Measurements from ENCODE around the gene KLHL34.

KLHL34 gene, protein sequence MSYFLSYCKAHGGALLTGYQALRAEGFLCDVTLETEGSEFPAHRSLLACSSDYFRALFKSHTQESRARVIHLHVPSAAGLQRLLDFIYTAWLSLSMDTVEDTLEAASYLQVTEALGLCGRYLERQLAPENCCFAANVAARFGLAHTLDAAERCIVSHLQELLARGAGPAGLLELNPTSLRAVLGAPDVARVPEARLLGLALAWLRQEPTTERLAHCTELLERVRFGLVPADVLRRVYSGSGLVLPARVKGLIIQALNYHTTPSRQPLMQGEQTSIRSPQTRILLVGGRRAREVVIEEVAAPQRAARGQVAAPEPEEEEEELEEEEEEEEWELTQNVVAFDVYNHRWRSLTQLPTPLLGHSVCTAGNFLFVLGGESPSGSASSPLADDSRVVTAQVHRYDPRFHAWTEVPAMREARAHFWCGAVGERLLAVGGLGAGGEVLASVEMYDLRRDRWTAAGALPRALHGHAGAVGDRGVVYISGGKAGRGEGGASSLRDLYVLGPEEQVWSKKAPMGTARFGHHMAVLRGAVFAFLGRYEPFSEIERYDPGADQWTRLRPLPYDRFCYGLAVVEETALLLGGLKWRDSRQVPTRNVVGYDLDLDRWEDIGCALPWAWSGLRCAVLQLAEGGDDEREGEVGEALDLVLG
- total RNA-seq, result 3.4 reads per million, percentile 13 among the genes with 10 or more reads in this experiment

DNA sequence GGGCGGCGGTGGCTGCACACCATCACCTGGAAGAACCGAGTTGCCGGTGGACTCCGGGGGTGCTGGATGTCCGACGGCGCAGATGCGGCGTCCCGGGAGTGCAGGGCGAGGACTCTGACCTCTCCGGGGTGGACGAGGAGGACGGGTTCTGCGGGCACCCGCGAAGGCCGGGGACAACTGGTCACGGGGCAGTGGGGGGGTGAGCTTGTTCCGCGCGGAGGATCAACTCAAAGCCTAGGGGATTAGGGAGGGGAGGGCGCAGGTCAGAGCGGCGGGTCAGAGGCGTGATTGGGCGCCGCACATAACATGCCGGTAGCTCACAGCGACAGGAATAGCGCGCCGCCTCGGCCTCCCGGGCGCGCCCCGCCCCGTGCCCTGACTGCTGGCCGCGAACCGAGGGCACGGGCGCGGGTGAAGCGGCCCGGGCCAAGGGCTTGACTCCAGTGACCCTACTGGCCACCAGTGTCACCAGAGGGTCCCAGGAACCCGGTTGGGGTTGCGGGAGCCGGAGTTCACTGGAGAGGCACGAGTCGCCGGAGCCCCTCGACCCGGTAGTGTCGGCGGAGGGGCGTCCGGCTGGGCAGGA lies at the start of gene KLHL34:
Gene KLHL34 (minus strand): TSS at position 179 of the 586 bp plus-strand sequence. CDS start 542 bp downstream, outside the sequence.
- DNase-seq, result no peak

DNA sequence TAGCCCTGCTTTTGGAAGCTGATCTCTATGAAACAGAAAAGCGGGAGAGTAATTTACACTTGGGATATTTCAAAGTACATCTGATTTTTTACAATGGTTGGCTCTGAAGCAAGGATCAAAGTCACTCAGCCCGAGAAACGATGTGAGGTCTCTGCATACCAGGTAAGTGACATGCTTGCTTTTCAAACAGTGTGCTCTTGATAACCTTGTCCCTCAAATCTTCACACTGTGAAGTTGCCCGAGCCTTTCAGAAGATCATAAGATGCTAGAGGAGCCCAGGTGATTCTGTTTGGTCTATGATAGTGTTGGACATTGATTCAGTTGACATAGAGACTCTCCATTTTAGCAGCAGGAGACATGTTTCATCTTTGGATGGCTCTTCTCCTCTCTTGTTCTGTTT lies 47.1 kb upstream of the KLHL34 start:
- DNase-seq, result no peak

DNA sequence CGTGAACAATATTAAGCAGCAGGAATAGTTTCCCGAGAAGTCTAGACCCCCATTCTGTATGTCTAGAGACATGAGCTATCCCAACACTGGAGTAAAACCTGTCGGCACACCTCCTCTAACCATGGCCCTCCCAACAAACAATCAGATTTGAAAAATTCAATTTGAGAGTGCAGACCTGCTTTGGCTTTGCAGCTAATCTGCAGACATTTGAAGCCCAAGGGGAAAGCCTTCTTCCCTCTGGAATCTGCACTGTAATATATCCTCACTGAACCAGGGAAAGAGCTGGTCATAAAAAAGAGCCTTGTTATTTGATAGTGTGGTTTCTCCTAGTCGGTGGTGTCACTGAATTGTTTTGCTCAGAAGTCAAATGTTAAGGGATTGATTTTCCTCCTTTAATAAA lies 44.6 kb upstream of the KLHL34 start:
- DNase-seq, result no peak

DNA sequence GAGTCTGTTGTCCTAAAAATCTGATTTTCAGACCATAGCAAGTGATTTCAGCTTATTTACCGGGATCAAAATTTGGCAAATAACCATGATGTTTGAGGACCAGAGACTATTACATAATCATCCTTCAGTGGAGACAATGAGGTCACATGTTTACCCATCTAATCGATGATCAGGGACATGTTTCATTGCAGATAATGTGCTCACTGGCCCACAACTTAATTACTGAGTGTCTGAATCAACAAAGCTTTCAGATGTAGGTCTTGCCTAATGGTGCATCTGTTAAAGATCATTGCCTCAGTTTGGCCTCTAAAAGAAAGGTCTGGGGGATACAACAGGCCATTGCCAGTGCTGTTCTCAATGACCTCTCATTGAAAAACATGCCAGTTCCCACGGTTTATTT lies 42.8 kb upstream of the KLHL34 start:
- no peak for DNase-seq

DNA sequence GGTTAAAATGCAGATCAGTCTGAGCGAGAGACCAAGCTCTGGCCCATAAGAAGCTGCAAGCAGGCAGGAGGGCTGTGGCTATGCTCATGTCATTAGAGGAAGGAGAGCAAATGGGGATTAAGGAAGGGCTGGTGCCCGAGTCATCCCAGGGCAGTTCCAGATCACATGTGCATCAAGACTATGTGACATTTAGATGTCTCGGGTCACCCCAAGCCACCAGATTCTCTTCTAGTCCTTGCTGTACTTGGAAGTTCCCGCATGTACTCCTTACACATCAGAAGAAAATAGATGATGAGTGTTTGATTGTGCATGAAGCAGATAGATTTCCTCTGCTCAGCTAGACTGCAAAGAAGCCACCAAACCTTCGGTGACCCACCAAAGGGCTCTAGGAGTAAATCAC lies 42.1 kb upstream of the KLHL34 start:
- DNase-seq, result no peak

DNA sequence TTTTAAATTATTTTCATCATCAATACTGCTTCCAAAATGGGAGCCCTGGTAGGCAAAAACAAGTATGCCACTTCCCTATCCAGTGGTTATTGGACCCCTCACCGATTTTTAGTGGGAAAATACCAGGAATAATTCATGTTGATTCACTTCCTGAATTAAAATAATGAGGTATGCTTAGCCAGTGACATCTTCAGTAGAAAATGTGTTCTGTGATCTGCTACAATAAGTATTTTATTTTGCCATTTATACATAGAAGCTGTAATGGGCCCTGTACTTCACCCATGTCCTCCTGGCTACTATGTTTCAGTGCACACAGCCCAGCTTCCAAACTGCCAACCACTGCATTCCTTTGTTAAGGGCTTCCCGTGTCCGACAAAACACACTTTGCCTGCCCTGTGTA lies 41.0 kb upstream of the KLHL34 start:
- no peak for DNase-seq

DNA sequence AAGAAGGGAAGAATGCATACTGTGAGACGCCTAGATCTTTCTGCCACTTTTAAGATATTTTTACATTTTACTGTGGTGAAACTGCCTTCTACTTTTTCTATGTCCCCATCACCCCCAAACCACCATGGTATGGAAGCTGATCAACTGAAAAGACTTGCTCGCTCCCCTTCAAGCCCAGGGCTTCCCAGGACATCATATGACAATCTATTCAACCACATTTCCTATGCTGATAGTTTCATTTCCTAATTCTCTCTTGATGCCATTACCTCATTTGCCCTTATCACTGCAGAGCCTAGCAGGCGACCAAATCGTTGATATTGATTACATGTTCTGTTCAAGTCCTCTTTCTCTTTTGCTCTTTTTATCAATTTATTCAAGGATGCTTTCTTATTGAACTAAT lies 40.1 kb upstream of the KLHL34 start:
- no peak for DNase-seq

DNA sequence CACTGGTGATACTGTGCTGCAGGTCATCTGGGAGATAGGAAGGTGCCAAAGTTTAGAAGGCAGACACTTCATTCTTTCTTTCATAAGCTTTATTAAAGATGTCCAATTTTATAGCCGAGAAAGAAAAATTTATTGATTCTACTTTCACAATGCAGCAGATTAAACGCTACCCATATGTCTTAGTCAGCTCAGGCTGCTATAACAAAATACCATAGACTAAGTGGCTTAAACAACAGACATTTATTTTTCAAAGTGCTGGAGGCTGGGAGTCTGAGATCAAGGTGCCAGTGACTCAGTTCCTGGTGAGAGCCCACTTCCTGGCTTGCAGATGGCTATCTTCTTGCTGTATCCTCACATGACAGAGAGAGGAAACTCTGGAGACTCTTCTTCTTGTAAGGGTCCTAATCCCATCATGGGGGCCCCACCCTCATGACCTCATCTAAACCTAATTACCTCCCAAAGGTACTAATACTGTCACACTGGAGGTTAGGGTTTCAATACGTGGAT lies 33.4 kb upstream of the KLHL34 start:
- no peak for DNase-seq

DNA sequence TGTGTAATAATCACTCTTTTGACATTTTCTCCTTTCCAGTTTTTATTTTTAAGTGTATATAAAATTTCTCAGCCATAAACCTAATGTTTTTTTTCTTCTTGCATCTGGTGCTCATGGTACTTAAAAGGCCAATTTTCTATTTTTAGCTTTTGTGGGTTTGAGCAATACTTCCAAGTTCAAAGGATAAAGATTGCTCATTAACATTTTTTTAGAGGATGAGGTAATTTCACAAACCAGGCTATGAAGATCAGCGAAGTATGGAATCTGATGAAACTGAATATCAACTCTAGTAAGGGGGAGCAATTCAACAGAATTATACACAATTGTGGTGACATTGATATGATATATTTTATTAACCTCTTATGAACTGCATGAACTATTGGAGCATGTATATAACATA lies 25.8 kb upstream of the KLHL34 start:
- DNase-seq, result no peak

DNA sequence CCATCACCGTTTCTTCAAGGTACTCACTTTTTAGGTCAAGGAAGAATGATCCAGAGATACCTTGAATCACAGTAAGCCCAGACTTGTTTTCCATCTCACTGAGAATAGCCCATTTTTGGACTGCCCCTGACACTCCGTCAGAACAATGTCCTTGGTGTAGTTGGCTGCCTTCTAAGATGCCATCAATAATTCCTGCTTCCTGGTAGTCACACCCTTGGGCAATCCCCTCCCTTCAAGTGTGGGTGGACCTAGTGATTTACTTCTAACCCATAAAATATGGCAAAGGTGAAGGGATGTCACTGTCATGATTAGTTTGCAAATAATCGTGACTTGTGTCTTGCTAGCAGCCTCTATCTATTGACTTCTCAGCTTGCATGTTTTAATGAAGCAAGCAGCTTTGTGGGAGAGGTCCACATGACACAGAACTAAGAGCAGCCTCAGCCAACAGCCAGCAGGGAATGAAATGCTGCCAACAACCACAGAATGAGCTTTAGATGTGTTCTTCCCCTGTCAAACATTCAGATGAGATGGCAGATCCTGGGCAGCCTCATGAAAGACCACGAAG lies 20.0 kb upstream of the KLHL34 start:
- no peak for DNase-seq

DNA sequence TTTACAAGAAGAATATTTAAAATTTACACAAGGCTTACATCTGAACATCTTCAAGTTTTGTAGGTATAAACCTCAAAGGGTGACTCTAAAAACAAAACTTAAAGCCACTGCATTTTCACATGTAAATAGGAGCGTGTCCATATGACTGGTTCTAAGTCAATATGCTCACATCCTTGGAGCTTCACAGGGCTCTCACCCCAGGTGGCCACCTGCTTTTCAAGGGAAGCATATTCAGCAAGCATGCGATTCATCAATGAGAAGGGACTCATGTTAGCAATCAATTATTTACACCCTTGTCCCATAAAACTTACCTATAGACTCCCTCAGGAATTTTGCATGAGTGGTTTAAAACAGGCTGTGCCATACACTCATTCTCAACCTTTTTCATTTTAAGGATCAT lies 17.8 kb upstream of the KLHL34 start:
- DNase-seq, result no peak

DNA sequence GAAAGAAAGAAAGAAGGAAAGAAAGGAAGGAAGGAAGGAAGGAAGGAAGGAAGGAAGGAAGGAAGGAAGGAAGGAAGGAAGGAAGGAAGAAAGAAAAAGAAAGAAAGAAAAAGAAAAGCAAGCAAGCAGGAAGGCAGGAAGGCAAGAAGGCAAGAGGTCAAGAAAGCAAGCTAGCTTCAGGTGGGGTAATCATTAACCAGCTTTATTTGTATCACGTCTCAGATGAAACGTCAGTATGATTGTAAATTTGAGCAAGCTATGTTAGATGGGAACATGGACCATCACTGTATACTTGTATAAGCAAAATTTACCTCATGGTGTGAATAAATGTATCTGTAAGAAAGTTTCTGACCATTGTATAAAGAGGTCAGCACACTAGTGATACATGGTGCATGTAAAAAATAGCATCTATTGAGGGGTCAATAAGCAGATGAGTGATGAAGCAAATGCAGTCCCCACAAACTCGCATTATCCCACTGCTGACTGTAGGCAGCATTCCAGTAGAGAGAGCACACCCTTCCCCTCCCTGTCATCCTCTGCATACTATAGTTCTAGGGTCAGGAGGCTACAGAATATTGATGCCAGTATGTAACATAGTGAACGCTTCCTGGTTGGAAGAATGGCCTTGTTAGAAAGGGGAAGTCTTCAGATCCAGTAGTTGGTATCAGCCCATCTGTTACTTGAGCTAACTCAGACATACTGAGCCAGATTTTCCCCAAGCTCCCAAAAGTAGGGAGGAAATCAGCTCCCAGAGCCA lies 16.5 kb upstream of the KLHL34 start:
- no peak for DNase-seq

DNA sequence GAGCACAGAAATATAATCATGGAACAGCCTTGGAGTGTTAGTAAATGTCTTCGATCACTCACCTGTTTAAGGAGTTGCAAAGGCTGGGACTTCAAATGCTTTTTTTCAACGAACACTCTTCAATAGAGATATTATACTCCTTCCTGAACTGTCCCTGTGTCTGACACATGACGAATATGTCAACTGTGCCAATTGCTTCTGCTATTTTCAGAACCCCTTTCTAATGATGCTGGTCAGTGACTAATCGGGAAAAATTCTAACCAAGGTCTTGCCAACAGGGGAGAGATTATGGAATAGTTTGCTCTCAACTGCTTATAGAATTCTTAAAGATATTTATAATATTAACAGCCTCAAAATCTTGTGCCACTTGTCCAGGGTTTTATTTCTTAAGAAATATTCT lies 8.5 kb upstream of the KLHL34 start:
- DNase-seq, result no peak

DNA sequence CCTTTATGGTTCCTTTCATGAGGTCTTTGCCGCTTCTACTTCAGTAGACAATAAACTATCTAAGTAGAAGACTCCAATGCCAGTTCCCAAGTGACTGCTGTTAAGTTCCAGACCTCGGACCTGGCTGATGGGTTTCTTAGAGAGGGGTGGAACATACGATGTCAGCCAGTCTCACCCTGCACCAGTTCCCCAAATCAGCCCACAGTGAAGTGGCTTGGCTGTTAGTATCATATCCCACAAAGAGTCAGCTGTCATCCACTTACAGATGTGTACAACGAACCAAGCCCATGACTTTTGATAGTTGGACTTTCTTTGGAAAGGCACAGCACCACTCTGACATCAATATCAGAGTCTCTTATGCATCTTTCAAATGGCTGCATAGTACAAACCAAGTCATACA lies 8.1 kb upstream of the KLHL34 start:
- DNase-seq, result no peak

DNA sequence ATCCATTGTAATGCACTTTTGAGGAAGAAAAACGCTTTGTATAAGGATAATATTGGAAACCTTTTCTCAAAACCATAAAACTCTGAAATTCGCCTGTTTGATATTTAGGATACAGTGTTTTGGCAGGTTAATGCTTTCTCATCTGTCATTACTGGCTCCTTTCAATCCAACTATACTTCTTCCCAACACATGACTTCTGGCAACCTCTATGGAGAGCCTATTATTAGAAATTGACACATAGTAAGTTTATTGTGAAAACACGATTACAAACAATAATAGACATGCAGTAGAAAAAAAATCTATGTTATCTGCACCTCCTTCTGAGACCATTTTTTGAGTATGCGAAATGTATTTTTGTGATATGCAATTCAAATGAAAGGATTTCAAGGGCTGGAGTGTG lies 4.6 kb upstream of the KLHL34 start:
- no peak for DNase-seq

DNA sequence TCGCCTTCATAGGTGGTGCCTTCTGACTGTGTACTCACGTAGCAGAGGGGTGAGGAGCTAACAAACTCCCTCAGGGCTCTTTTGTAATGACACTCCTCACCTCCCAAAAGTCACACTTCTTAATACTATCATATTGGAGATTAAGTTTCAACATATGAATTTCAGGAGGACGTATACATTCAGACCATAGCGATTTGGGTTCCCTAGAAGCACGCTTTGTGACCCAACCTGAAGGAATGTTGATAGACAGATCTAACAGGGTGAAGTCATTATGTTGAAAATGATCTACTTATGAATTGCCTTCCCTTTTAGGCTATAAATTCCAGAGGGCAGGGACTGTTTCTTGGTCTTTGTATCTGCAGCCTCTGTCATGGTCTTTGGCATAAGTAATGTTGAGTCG lies 3.2 kb upstream of the KLHL34 start:
- DNase-seq, result no peak

DNA sequence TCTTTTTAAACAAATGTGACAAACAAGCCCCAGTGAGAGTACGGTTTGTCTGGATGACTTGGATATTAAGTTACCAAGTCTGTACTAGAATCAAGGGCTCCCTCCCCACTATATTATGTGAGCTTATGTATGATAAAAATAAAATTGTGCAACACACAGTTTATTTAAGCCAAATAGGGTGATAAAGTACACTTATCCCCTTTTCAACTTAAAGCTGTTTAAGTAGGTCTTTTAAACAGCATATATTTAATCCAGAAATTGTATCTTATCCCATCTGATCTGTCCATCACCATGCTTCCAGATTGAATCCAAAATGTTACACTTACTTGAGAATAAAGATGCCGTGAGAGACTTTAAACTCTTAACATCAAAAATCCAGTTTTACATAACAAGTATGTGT lies 2.0 kb upstream of the KLHL34 start:
- DNase-seq, result no peak

DNA sequence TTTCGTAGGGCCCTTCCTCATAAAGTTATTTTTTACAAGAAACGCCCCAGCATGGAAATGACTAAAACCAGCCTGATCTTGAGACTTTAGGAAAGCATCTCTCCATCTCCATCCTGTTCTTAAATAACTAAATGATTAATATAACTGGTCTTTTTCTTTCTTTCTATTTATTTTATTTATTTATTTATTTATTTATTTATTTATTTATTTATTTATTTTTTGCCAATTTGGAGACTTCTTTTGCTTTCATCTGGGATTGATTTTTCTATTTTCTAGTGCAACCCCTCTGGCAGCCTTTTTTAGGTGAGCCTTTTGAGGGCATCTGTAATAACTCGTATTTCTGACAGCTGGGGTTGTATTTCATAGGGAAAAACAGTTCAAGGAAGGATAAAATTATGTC lies 1.2 kb upstream of the KLHL34 start:
- DNase-seq, result no peak

DNA sequence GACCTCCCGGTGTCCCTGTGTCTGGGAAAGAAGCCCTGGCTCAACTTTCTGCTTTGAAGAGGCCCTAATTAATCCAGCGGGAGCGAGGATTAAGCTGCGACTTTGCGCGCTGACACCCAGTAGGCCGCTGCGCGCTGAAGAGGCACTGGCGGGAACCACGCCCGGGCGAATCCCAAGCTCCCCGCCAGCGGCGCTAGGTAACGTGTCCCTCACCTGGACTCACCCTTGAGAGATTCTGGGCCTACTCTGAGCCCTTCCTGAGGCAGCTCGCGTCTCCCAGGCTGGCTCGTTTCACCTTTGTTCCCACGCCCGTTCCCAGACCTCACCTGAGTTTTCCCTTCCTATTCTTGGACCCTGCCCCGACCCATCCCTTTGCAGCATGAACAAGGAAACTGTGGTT lies 616 bp upstream of the KLHL34 start:
- no peak for DNase-seq

DNA sequence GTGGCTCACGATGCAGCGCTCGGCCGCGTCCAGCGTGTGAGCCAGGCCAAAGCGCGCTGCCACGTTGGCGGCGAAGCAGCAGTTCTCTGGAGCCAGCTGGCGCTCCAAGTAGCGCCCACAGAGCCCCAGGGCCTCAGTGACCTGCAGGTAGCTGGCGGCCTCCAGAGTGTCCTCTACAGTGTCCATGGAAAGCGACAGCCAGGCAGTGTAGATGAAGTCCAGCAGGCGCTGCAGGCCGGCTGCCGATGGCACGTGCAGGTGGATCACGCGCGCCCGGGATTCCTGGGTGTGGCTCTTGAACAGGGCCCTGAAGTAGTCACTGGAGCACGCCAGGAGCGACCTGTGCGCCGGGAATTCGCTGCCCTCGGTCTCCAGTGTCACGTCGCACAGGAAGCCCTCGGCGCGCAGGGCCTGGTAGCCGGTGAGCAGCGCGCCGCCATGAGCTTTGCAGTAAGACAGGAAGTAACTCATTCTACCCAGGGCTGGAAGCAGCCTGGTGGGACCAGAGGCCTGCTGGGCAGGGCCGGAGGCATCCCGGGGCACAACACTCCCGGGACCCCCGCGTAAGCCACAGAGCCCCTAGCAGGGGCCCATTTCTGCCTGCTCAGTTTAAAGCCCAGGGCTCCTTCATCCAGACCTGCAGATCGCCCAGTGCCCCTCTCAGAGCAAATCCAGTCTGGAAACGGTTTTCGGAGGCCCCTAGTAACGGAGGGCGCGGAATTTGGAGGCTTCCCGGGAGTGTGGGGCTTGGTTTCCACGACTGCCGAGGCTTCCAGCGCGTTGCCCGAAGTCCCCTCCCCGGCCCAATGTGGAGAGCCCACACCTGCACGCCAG lies 595 bp downstream of the KLHL34 start:
- DNase-seq, result no peak

DNA sequence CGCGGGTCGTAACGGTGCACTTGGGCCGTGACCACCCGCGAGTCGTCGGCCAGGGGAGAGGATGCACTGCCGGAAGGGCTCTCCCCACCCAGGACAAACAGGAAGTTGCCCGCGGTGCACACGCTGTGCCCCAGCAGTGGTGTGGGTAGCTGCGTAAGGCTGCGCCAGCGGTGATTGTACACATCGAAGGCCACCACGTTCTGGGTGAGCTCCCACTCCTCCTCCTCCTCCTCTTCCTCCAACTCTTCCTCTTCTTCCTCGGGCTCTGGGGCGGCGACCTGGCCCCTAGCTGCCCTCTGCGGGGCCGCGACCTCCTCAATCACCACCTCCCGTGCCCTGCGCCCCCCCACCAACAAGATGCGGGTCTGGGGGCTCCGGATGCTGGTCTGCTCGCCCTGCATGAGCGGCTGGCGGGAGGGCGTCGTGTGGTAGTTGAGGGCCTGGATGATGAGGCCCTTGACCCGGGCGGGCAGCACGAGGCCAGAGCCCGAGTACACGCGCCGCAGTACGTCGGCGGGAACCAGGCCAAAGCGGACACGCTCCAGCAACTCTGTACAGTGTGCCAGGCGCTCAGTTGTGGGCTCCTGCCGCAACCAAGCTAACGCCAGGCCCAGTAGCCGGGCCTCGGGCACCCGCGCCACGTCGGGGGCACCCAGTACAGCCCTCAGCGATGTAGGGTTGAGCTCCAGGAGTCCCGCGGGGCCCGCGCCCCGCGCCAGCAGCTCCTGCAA lies 1.4 kb downstream of the KLHL34 start:
- DNase-seq, result no peak

Measured in effector CD4-positive, alpha-beta T cell (primary cell).